Epithelial cell of prostate (primary cell): Measurements from ENCODE around the gene PAK3.

Experiments used
- DNase-seq: peaks from one replicate; pipeline ENCODE4 v3.0.0-alpha.2; 2011; ENCODE audit warnings: low read depth, low spot score
- H3K27ac ChIP-seq: fragments of 450-650 bp; 2 replicates; pipeline ENCODE4 v1.5.1; 2017; ENCODE audit warnings: mild to moderate bottlenecking

The PAK3 gene

DNA sequence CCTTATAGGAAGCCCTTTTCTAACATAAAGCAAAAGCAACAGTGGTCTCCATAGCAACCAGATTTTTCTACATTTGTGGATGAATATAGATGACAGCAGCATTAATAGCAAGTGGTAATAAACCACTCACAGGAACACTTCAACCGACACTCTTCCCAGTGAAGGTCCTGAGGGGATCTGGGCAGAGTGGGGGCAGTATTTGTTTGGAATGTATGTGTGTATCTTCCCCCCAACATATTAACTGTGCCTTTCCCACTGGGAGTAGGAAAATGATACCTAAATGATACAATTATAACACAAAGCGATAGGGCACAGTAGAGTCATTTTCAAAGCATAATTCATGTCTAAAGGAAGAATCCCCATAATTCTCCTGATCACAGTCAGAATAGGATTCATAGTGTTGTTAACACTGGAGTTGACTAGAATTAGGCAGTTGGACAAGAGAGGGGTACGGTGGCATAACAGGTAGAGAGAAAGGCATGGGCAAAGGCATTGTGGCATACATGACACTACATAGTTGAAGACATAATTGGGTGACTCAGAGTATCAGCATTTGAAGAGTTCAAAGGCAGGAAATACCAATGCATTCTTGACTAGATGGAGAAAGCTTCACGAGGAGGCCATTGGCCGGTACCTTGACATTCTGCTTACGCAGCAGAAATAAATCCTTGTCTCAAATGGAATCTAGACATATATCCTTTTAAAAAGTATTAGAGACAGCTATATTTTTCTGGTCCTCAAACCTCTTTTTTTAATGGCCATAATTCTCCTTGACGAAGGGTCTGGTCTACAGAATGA, 159.1 kb downstream of the PAK3 start:
- no peak for DNase-seq
- H3K27ac ChIP-seq = no peak overlapping the region

GRCh38 chrX:111257733-111258132, 161.7 kb downstream of the PAK3 start:
- DNase-seq = no peak
- no peak overlapping the region for H3K27ac ChIP-seq

GRCh38 chrX:111259559-111259958, 163.6 kb downstream of the PAK3 start:
- H3K27ac ChIP-seq = no peak overlapping the region
- no peak for DNase-seq

DNA sequence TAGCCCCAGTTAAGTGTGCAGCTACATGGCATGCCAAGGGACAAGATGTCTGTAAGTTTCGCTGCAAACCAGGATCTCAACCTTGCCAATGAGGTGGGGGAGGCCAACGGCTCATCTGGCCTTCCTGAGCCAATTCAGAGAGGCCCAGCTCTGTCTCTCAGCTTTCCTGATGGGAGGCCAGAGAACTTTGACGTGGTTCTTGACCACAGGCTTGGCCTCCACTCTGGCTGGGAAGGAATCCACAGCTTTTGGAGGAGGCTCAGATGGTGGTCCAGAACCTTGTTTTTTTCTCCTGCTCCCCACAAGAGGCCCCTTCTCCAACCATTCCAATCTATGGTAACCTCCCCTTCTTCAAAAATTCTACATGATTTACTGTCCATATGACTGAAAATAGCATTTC, 164.5 kb downstream of the PAK3 start:
- H3K27ac ChIP-seq = no peak overlapping the region
- no peak for DNase-seq

DNA sequence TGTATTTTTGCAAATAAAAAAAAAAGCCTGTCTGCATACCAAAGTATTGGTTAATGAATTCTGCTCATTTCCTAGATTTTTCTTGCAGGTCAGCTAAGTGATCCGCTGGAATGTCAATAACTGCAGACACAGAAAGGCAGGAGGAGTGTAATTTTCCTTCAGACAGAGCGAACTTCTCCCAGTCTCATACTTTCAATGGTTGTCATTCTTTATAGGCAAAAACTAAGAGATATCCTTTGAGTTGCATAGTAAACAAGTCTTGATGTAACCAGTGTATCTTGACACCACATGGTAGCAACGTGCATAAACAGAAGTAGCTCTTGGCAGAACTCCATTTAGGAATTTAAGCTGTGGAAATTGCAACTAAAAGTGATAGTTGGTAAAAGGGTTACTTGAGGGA, 166.1 kb downstream of the PAK3 start:
- DNase-seq = no peak
- no peak overlapping the region for H3K27ac ChIP-seq

- DNase-seq = no peak
- H3K27ac ChIP-seq = no peak overlapping the region
These were observed 168.4 kb downstream of the PAK3 start for GRCh38 chrX:111264385-111264784.

DNA sequence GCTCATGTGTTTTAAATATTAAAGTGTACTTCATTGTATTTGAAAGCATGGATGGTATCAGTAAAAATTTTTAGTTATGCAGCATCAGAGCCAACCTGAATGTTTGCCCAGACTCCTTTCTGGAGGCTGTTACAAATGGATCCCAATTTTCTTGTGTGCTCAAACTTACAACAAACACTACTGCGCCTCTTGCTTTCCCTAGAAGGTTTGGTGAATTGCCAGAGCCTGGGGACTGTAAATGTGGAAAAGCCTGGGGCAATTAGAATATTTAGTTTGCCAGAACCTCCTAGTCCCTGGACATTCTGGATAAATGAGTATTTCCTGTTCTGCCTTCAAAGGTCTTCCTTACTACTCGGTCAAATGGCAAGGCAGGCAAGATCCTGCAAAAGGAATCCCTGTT, 169.5 kb downstream of the PAK3 start:
- no peak for DNase-seq
- H3K27ac ChIP-seq = no peak overlapping the region

DNA sequence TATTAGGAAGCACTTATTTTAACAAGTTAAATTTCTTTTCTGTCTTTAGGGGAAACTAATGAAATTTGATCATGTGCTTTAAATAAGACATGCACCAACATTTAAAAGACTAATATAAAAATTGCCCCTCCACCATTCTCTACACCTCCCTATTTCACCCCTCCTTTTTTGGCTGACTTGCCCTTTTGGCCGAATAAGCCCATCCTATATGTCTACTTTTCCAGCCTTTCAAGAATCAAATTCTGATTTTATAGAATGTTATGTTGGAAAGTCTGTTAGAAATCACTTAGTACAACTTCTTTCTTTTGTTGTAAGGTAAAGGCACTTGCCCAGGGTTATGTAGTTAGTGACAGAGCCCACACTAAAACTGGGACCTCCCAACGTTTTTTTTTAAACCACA, 172.5 kb downstream of the PAK3 start:
- H3K27ac ChIP-seq = no peak overlapping the region
- no peak for DNase-seq

DNA sequence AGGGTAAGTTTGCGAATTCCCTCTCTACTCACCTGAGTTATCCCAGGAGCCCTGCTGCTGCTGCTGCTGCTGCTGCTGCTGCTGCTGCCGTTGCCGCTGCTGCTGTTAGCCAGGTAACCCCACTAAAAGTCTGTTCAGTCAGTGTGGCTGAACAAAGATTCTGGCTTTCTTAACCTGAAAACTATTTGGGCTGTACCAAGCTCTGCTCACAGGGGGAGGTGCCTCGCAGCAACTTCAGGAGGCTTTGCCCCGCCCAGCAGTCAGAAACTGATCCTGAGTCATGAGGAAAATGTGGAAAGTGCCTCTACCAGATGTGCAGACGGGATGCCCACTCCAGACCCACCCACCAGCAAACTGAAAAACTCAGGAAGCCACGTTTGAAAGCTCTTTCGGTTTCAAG, 174.3 kb downstream of the PAK3 start, which contains the start of gene CAPN6:
CAPN6 (minus strand) TSS at position 145 of the 400 bp plus-strand sequence. CDS start 6,547 bp downstream, outside the sequence.
- no peak for DNase-seq
- H3K27ac ChIP-seq = no peak within 1 kb of the TSS
